CD8-positive, alpha-beta memory T cell (primary cell): Measurements from ENCODE around the gene ZSWIM3. TPM values are rescaled to one million over a fixed set of nuclear protein-coding genes. Genes with fewer than 3 reads are reported as not detected.

ENCODE experiments used
- CTCF ChIA-PET: fragments of 350-600 bp; sonication (Branson Sonifier 250); formaldehyde crosslinking; loops from one replicate; lab custom pipeline; 2021; ENCODE audit warnings: antibody characterized with exemption; lab: Charles Lee
- POLR2A ChIA-PET: fragments of 350-600 bp; sonication (Branson Sonifier 250); formaldehyde crosslinking; loops from one replicate; lab custom pipeline; 2021; ENCODE audit warnings: antibody characterized with exemption; lab: Charles Lee
- DNase-seq, 5 donors: peaks; one replicate each; pipeline versions ENCODE4 v3.0.0 to v3.0.0-alpha.2; 2020 to 2022; ENCODE audit warnings: mixed read lengths in 1 of 5
- H3K27ac ChIP-seq: one replicate; pipeline ENCODE4 v1.7.0; 2013; ENCODE audit warnings: low read depth, mild to moderate bottlenecking, low read length, moderate library complexity
- H3K27me3 ChIP-seq: 2 replicates; pipeline ENCODE4 v1.7.0; 2013; ENCODE audit warnings: low read length, mild to moderate bottlenecking; ENCODE audit not compliant: insufficient read depth, poor library complexity, severe bottlenecking
- H3K36me3 ChIP-seq: 2 replicates; pipeline ENCODE4 v1.7.0; 2013; ENCODE audit warnings: mild to moderate bottlenecking, low read length, moderate library complexity; ENCODE audit not compliant: insufficient read depth
- H3K4me1 ChIP-seq: 2 replicates; pipeline ENCODE4 v1.7.0; 2013; ENCODE audit warnings: mild to moderate bottlenecking, low read length, moderate library complexity; ENCODE audit not compliant: insufficient read depth
- H3K4me3 ChIP-seq: 2 replicates; pipeline ENCODE4 v1.7.0; 2013; ENCODE audit warnings: mild to moderate bottlenecking, low read length
- H3K9me3 ChIP-seq: 2 replicates; pipeline ENCODE4 v1.7.0; 2013; ENCODE audit warnings: mild to moderate bottlenecking, low read length
- H3K27ac Mint-ChIP-seq, 8 donors: one replicate each; pipeline ENCODE4 v1.8.0; 2020 to 2021; ENCODE audit warnings: mixed read lengths in 8 of 8, mild to moderate bottlenecking in 6 of 8, inconsistent platforms in 3 of 8, moderate library complexity in 3 of 8
- H3K27me3 Mint-ChIP-seq, 2 donors: one replicate each; pipeline ENCODE4 v1.8.0; 2020 to 2021; ENCODE audit warnings: mixed read lengths in 2 of 2, mild to moderate bottlenecking in 1 of 2, moderate library complexity in 1 of 2
- H3K36me3 Mint-ChIP-seq, 3 donors: one replicate each; pipeline ENCODE4 v1.8.0; 2020 to 2021; ENCODE audit warnings: mixed read lengths in 3 of 3, inconsistent platforms in 1 of 3, mild to moderate bottlenecking in 1 of 3
- H3K4me1 Mint-ChIP-seq, 3 donors: one replicate each; pipeline ENCODE4 v1.8.0; 2020 to 2021; ENCODE audit warnings: mixed read lengths in 3 of 3, inconsistent platforms in 1 of 3, mild to moderate bottlenecking in 1 of 3
- H3K4me3 Mint-ChIP-seq, 7 donors: one replicate each; pipeline ENCODE4 v1.8.0; 2020 to 2021; ENCODE audit warnings: mixed read lengths in 7 of 7, mild to moderate bottlenecking in 6 of 7, moderate library complexity in 4 of 7, inconsistent platforms in 2 of 7
- H3K9me3 Mint-ChIP-seq, 5 donors: one replicate each; pipeline ENCODE4 v1.8.0; 2020 to 2022; ENCODE audit warnings: mixed read lengths in 5 of 5, mild to moderate bottlenecking in 3 of 5, moderate library complexity in 2 of 5, inconsistent platforms in 1 of 5
- polyA plus RNA-seq: library from polyadenylated mRNA; unstranded; fragments of 300-500 nt; fragmentation: Illumina TruSeq; gene quantifications from one replicate; pipeline ENCODE4 v1.2.3, GENCODE V29; 2021
- total RNA-seq, 2 experiments: library from RNA; stranded (reverse); gene quantifications; one replicate each; pipeline ENCODE4 v1.2.3, GENCODE V29; 2021

ZSWIM3 gene
- total and polyA plus RNA-seq, 3 experiments from 2014 or later, result 2.0 to 6.5 (median 5.9) TPM

GRCh38 chr20:45919542-45920399 lies 62.4 kb downstream of the ZSWIM3 start:
- Histone ChIP-seq H3K9me3 (no peaks in the 10 kb centered on the region), H3K36me3 (no peaks in the 10 kb centered on the region), H3K4me3 (no peak overlapping the region), H3K4me1 (no peaks in the 10 kb centered on the region), H3K27me3 (no peaks in the 10 kb centered on the region), H3K27ac (no peak overlapping the region)
- ChIA-PET CTCF (interaction anchor here (1.3 to 1.5 kb wide), 2 partner anchors 8 to 14 kb away, joined by 4 to 5 read pairs; partner anchors contain the start of gene PCIF1), POLR2A (interaction anchor here (0.6 to 1.1 kb wide), 2 partner anchors 15 to 29 kb away, joined by 3 to 4 read pairs; partner anchors contain the start of genes CTSA, NEURL2 and PCIF1)
- Mint-ChIP-seq H3K4me3 (no peak overlapping the region), H3K9me3 (no peaks in the 10 kb centered on the region), H3K27ac (peak overlapping the region in 1 of 8 donors; percentile 6), H3K27me3 (peaks cover 22 to 36% of the 10 kb centered on the region in 2 donors), H3K4me1 (no peaks in the 10 kb centered on the region), H3K36me3 (peaks cover 0 to 3% (median 0%) of the 10 kb centered on the region in 3 donors)
- no peak for DNase-seq

DNA sequence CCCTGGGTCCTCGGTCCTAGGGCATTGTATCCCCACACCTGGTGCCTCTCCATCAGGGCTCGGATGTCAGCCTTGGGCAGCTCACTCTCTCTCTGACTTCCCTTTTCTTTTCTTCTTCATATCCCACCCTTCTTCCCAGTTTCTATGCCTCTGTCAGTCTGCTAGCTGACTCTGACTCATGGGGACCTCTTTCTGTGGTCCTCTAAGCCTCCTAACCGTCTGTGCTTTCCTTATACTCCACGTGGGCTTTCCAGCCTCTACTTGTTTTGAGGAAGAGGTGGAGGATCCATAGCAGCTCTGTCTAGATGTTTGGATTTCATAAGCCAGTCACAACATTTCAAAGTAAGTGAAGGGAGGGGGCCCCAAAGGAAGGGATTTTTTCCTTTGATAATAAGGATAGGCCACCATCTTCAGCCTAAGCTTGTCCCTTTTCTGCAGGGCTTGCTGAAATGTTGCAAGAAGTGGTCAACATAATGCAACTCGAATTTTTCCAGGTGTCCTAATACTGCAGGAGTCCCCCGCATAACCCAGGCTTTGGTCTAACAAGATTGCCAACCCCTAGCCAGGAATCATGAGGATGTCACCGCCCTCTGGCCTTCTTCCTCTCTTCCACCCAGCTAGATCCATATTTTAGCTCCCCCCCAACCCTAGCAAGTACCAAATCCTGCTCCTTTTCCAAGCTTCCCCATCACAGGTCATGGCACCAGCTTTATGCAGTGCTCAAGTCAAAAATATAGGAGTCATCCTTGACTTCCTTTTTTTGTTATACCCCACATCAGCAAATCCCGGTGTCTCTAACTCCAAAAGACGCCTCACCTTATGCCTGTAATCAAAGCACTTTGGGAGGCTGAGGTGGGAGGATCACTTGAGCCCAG lies 63.3 kb downstream of the ZSWIM3 start:
- H3K27me3 ChIP-seq, result no peaks in the 10 kb centered on the region
- no peak overlapping the region for H3K4me3 ChIP-seq
- Mint-ChIP-seq H3K4me3 (no peak overlapping the region), H3K36me3 (peaks cover 0 to 3% (median 0%) of the 10 kb centered on the region in 3 donors), H3K27me3 (peaks cover 16 to 36% of the 10 kb centered on the region in 2 donors), H3K4me1 (no peaks in the 10 kb centered on the region), H3K9me3 (no peaks in the 10 kb centered on the region), H3K27ac (no peak overlapping the region)
- no peak for DNase-seq
- POLR2A ChIA-PET, result interaction anchor here (0.7 to 1.1 kb wide), 2 partner anchors 13 to 14 kb away, joined by 3 to 4 read pairs; partner anchors contain the start of gene PCIF1
- H3K4me1 ChIP-seq, result no peaks in the 10 kb centered on the region
- H3K36me3 ChIP-seq, result no peaks in the 10 kb centered on the region
- CTCF ChIA-PET, result interaction anchor here (1.5 kb wide), 1 partner anchor 7 kb away, joined by 4 read pairs; no protein-coding TSS in a partner anchor
- H3K9me3 ChIP-seq, result no peaks in the 10 kb centered on the region
- no peak overlapping the region for H3K27ac ChIP-seq

DNA sequence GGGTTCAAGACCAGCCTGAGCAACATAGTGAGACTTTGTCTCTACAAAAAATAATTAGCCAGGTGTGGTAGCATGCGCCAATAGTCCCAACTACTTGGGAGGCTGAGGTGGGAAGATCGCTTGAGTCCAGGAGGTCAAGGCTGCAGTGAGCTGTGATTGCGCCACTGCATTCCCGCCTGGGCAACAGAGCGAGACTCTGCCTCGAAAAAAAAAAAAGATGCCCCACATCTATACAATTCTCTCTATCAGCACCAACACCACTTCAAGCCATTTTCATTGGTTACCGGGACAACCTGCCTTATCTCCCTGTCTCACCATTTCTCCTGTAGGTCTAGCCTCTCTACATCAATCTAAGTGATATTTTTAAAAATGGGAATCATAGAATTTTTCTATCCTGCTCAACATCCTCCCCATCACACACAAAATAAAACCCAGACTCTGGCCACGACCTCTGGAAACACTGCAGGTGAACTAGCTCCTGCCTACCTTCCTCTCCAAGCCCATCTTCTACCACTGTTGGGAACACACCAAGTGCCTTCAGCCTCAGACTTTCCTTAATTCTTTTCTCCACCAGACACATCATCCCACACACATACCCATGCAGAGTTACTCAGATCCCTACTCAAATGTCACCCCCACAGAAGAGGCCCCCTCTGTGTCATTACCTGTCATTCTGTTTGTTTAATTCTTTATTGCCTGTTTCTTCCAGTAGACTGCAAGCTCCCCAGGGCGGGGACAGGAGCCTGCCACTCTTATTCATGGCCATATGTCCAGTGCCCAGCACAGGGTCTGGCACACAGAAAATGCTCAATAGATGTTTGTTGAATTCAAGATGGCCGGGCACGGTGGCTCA lies 64.1 kb downstream of the ZSWIM3 start:
- H3K36me3 Mint-ChIP-seq, result peaks cover 0 to 3% (median 0%) of the 10 kb centered on the region in 3 donors
- peak overlapping the region in 1 of 8 donors; percentile 33 for H3K27ac Mint-ChIP-seq
- DNase-seq, result no peak
- no peaks in the 10 kb centered on the region for H3K9me3 Mint-ChIP-seq
- Histone ChIP-seq H3K4me1 (no peaks in the 10 kb centered on the region), H3K27me3 (no peaks in the 10 kb centered on the region), H3K9me3 (no peaks in the 10 kb centered on the region), H3K27ac (no peak overlapping the region), H3K4me3 (no peak overlapping the region), H3K36me3 (no peaks in the 10 kb centered on the region)
- no peak overlapping the region for H3K4me3 Mint-ChIP-seq
- ChIA-PET POLR2A (interaction anchor here (0.7 to 3.2 kb wide), 2 partner anchors 12 to 13 kb away, joined by 3 to 11 read pairs; partner anchors contain the start of gene PCIF1), CTCF (interaction anchor here (0.9 to 1.0 kb wide), 2 partner anchors 9 to 13 kb away, joined by 3 to 4 read pairs; partner anchors contain the start of genes PCIF1 and PLTP)
- no peaks in the 10 kb centered on the region for H3K4me1 Mint-ChIP-seq
- H3K27me3 Mint-ChIP-seq, result peaks cover 10 to 29% of the 10 kb centered on the region in 2 donors

DNA sequence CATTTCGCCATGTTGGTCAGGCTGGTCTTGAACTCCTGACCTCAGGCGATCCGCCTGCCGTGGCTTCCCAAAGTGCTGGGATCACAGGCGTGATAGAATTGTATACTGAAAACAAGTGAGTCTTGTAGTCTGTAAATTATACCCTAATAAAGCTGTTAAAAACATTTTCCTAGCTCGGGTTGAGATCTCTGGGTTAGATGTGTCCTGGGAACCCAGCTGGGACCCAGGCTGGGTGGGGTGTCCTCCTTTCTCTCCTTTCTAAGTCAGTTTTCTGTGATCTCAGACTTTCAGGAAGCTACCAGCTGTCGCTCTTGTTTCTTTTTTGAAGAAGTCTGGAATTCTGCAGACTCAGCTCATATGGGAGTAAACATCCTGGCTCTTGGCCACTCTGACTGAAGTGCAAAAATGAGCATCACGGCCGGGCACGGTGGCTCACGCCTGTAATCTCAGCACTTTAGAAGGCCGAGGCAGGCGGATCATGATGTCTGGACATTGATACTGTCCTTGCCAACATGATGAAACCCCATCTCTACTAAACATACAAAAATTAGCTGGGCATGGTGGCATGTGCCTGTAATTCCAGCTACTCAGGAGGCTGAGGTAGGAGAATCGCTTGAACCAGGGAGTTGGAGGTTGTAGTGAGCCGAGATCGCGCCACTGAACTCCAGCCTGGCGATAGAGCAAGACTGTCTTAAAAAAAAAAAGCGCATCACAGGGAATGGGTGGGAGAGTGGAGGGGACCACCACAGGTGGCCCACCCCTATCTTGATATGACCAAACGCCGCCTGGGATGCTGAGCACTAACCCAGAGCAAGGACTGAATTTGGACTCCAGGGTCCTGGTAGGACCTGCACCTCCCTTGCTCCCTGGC lies 67.2 kb downstream of the ZSWIM3 start:
- Mint-ChIP-seq H3K4me1 (peaks cover 0 to 8% (median 0%) of the 10 kb centered on the region in 3 donors), H3K27me3 (peaks cover 10 to 17% of the 10 kb centered on the region in 2 donors), H3K36me3 (peaks cover 0 to 3% (median 0%) of the 10 kb centered on the region in 3 donors), H3K9me3 (no peaks in the 10 kb centered on the region), H3K27ac (no peak overlapping the region), H3K4me3 (no peak overlapping the region)
- H3K27me3 ChIP-seq, result no peaks in the 10 kb centered on the region
- H3K4me3 ChIP-seq, result no peak overlapping the region
- H3K9me3 ChIP-seq, result no peaks in the 10 kb centered on the region
- no peaks in the 10 kb centered on the region for H3K4me1 ChIP-seq
- H3K27ac ChIP-seq, result no peak overlapping the region
- ChIA-PET CTCF (interaction anchor here (1.2 to 1.7 kb wide), 3 partner anchors 34 to 89 kb away, joined by 3 to 5 read pairs (median 3); no protein-coding TSS in a partner anchor), POLR2A (interaction anchor here (3.2 kb wide), 1 partner anchor 10 kb away, joined by 11 read pairs; the partner anchor contains the start of gene PCIF1)
- DNase-seq, result no peak
- H3K36me3 ChIP-seq, result no peaks in the 10 kb centered on the region

GRCh38 chr20:45925821-45926506 lies 68.5 kb downstream of the ZSWIM3 start:
- Histone ChIP-seq H3K4me3 (no peak overlapping the region), H3K4me1 (no peaks in the 10 kb centered on the region), H3K27me3 (no peaks in the 10 kb centered on the region), H3K36me3 (no peaks in the 10 kb centered on the region), H3K27ac (no peak overlapping the region), H3K9me3 (no peaks in the 10 kb centered on the region)
- ChIA-PET POLR2A (interaction anchor here (0.7 kb wide), 1 partner anchor 9 kb away, joined by 3 read pairs; no protein-coding TSS in a partner anchor), CTCF (interaction anchor here (0.9 to 1.0 kb wide), 2 partner anchors 8 to 61 kb away, joined by 3 to 4 read pairs; no protein-coding TSS in a partner anchor)
- Mint-ChIP-seq H3K27ac (no peak overlapping the region), H3K4me3 (no peak overlapping the region), H3K36me3 (peaks cover 0 to 3% (median 0%) of the 10 kb centered on the region in 3 donors), H3K27me3 (peaks cover 5 to 9% of the 10 kb centered on the region in 2 donors), H3K9me3 (no peaks in the 10 kb centered on the region), H3K4me1 (peaks cover 0 to 8% (median 0%) of the 10 kb centered on the region in 3 donors)
- DNase-seq, result no peak

GRCh38 chr20:45926731-45927070 lies 69.3 kb downstream of the ZSWIM3 start:
- H3K4me1 Mint-ChIP-seq, result peaks cover 0 to 8% (median 0%) of the 10 kb centered on the region in 3 donors
- peaks cover 2 to 4% of the 10 kb centered on the region in 2 donors for H3K27me3 Mint-ChIP-seq
- H3K4me3 Mint-ChIP-seq, result no peak overlapping the region
- Histone ChIP-seq H3K36me3 (no peaks in the 10 kb centered on the region), H3K27ac (no peak overlapping the region), H3K9me3 (no peaks in the 10 kb centered on the region), H3K27me3 (no peaks in the 10 kb centered on the region), H3K4me3 (no peak overlapping the region), H3K4me1 (no peaks in the 10 kb centered on the region)
- H3K9me3 Mint-ChIP-seq, result no peaks in the 10 kb centered on the region
- POLR2A ChIA-PET, result no interaction called here
- no peak overlapping the region for H3K27ac Mint-ChIP-seq
- no peaks in the 10 kb centered on the region for H3K36me3 Mint-ChIP-seq
- no peak for DNase-seq
- CTCF ChIA-PET, result interaction anchor here (0.9 kb wide), 1 partner anchor 60 kb away, joined by 3 read pairs; no protein-coding TSS in a partner anchor
